GM12878 (cell line): ENCODE measurements around the gene GNAT1.

Experiments
- NR2C2 ChIP-seq: IDR thresholded peaks from 2 replicates; pipeline ENCODE4 v1.6.1; 2011; ENCODE audit warnings: borderline replicate concordance, low read depth; ENCODE audit not compliant: control insufficient read depth, insufficient read length
- SMC3 ChIP-seq: IDR thresholded peaks from 2 replicates; pipeline ENCODE4 v1.6.1; 2011; ENCODE audit warnings: low read length, improper control_type of control experiment, borderline replicate concordance
- ZNF24 ChIP-seq: fragments of 450-650 bp; IDR thresholded peaks from 2 replicates; pipeline ENCODE4 v1.6.1; 2017; ENCODE audit warnings: antibody characterized with exemption, mild to moderate bottlenecking
- TF ChIP-seq, protein P1 (sequence below), 3 experiments: IDR thresholded peaks in 2 of 3; conservative IDR thresholded peaks in 1 of 3; 2 replicates each; pipeline ENCODE4 v1.5.1; 2011; ENCODE audit warnings: low read depth in 3 of 3, low read length in 3 of 3, mild to moderate bottlenecking in 3 of 3, control low read depth in 2 of 3, moderate library complexity in 2 of 3, inconsistent platforms in 1 of 3, mixed read lengths in 1 of 3; ENCODE audit not compliant: control insufficient read depth in 2 of 3, insufficient read depth in 1 of 3; ENCODE audit errors: extremely low read depth in 1 of 3

DNA sequence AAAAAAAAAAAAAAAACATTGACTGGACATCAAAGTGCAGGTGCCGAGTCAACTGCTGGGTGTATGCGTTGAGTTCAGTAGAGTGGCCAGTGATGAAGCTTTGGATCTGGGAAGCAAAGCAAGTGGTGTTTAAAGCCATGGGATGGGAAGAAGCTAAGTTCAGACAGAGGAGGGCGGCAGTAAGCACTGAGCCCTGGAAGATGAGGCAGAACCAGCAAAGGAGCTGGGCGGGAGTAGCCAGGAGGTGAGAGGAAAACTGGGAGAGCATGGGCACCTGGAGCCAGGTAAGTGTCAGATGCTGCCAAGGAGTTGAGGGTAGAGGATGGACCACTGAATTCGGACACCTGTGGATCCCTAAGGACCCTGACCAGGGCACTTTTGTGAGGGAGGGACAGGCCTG, 33.2 kb downstream of the GNAT1 start:
- TF ChIP-seq, protein P1, sequence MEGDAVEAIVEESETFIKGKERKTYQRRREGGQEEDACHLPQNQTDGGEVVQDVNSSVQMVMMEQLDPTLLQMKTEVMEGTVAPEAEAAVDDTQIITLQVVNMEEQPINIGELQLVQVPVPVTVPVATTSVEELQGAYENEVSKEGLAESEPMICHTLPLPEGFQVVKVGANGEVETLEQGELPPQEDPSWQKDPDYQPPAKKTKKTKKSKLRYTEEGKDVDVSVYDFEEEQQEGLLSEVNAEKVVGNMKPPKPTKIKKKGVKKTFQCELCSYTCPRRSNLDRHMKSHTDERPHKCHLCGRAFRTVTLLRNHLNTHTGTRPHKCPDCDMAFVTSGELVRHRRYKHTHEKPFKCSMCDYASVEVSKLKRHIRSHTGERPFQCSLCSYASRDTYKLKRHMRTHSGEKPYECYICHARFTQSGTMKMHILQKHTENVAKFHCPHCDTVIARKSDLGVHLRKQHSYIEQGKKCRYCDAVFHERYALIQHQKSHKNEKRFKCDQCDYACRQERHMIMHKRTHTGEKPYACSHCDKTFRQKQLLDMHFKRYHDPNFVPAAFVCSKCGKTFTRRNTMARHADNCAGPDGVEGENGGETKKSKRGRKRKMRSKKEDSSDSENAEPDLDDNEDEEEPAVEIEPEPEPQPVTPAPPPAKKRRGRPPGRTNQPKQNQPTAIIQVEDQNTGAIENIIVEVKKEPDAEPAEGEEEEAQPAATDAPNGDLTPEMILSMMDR (IDR thresholded peaks at IDR 0.05 in 2 of 3, conservative IDR thresholded peaks at IDR 0.05 in 1 of 3; ENCODE audit: control insufficient read depth in 2 of 3, extremely low read depth in 1 of 3, insufficient read depth in 1 of 3, low read depth in 3 of 3, low read length in 3 of 3): no peak
- TF ChIP-seq NR2C2 (no peak), SMC3 (no peak), ZNF24 (no peak)
